ENCODE data around the gene DARS2. TPM values are rescaled to one million over a fixed set of nuclear protein-coding genes. Genes with fewer than 3 reads are reported as not detected.

The DARS2 gene
- total RNA-seq, 1 experiment from 2014 or later, result 25.6 TPM

DNA sequence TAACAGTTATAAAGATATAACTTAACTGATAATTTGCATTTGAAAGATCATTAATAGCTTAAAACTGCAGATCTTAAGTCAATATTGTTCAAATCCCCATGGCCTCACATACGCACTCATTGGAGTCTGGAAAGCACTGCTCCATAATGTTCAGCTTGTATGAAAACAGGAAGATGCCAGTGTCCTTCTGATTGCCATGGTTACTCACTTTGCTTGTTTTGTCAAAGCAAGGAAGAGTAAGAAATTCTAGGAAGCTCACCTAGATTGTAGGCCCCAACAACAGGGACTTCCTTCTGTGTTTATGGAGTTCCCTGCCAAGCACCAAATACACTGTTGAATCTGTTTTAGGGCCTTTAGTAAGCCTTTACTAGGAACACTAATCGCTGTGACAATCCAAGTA, 32.4 kb downstream of the DARS2 start:
- H3K79me2 ChIP-seq (ENCODE audit: insufficient read depth, low read length), result no peaks in the 10 kb centered on the region
- intact Hi-C loops (cut with micrococcal nuclease), result no loop called here
- no peak overlapping the region for H2AFZ ChIP-seq (ENCODE audit: low read depth, low read length, poor library complexity, severe bottlenecking)
- no peaks in the 10 kb centered on the region; the same call in 1 of the 2 replicates for H4K20me1 ChIP-seq (ENCODE audit: insufficient read depth)
- peaks cover 3 to 14% of the 10 kb centered on the region in 2 experiments; a peak in 2 of 4 replicates for H3K36me3 ChIP-seq (ENCODE audit: control insufficient read depth in 1 of 2, insufficient read depth in 2 of 2, low read length in 2 of 2)
- ATAC-seq (no peak), DNase-seq (ENCODE audit: low read depth, low spot score) (no peak)
- H3K27me3 ChIP-seq (ENCODE audit: insufficient read depth, low read length), result no peaks in the 10 kb centered on the region
- H3K4me1 ChIP-seq (ENCODE audit: control insufficient read depth in 1 of 2, insufficient read depth in 2 of 2, low read length in 2 of 2), result no peaks in the 10 kb centered on the region
- no TSS peak for BruUV-seq (replicated peaks)
- H3K9me2 ChIP-seq (ENCODE audit: insufficient read depth), result no peaks in the 10 kb centered on the region
- H3K27ac ChIP-seq (ENCODE audit: low read depth, low read length), result no peak overlapping the region
- TF ChIP-seq POLR2AphosphoS5 (IDR thresholded peaks at IDR 0.05; ENCODE audit: low read depth, low read length) (no peak), POLR2A (IDR thresholded peaks at IDR 0.05; ENCODE audit: borderline replicate concordance, extremely low read depth, insufficient read depth, insufficient read length) (no peak), RAD21 (IDR thresholded peaks at IDR 0.05; ENCODE audit: low read depth) (no peak), CEBPB (IDR thresholded peaks at IDR 0.05; ENCODE audit: low read depth) (no peak), SRF (IDR thresholded peaks at IDR 0.05; ENCODE audit: low read depth) (no peak), JUND (IDR thresholded peaks at IDR 0.05) (no peak), SIN3A (IDR thresholded peaks at IDR 0.05; ENCODE audit: low read depth) (no peak), ELF1 (IDR thresholded peaks at IDR 0.05; ENCODE audit: borderline replicate concordance, low read depth) (no peak)
- TF ChIP-seq, protein P1, sequence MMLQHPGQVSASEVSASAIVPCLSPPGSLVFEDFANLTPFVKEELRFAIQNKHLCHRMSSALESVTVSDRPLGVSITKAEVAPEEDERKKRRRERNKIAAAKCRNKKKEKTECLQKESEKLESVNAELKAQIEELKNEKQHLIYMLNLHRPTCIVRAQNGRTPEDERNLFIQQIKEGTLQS (IDR thresholded peaks at IDR 0.05), result no peak
- TF ChIP-seq, protein P2, sequence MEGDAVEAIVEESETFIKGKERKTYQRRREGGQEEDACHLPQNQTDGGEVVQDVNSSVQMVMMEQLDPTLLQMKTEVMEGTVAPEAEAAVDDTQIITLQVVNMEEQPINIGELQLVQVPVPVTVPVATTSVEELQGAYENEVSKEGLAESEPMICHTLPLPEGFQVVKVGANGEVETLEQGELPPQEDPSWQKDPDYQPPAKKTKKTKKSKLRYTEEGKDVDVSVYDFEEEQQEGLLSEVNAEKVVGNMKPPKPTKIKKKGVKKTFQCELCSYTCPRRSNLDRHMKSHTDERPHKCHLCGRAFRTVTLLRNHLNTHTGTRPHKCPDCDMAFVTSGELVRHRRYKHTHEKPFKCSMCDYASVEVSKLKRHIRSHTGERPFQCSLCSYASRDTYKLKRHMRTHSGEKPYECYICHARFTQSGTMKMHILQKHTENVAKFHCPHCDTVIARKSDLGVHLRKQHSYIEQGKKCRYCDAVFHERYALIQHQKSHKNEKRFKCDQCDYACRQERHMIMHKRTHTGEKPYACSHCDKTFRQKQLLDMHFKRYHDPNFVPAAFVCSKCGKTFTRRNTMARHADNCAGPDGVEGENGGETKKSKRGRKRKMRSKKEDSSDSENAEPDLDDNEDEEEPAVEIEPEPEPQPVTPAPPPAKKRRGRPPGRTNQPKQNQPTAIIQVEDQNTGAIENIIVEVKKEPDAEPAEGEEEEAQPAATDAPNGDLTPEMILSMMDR (IDR thresholded peaks at IDR 0.05 in 2 of 3, conservative IDR thresholded peaks at IDR 0.05 in 1 of 3; ENCODE audit: borderline replicate concordance in 1 of 3, insufficient read depth in 1 of 3, low read depth in 2 of 3, low read length in 2 of 3), result no peak
- TF ChIP-seq, protein P3, sequence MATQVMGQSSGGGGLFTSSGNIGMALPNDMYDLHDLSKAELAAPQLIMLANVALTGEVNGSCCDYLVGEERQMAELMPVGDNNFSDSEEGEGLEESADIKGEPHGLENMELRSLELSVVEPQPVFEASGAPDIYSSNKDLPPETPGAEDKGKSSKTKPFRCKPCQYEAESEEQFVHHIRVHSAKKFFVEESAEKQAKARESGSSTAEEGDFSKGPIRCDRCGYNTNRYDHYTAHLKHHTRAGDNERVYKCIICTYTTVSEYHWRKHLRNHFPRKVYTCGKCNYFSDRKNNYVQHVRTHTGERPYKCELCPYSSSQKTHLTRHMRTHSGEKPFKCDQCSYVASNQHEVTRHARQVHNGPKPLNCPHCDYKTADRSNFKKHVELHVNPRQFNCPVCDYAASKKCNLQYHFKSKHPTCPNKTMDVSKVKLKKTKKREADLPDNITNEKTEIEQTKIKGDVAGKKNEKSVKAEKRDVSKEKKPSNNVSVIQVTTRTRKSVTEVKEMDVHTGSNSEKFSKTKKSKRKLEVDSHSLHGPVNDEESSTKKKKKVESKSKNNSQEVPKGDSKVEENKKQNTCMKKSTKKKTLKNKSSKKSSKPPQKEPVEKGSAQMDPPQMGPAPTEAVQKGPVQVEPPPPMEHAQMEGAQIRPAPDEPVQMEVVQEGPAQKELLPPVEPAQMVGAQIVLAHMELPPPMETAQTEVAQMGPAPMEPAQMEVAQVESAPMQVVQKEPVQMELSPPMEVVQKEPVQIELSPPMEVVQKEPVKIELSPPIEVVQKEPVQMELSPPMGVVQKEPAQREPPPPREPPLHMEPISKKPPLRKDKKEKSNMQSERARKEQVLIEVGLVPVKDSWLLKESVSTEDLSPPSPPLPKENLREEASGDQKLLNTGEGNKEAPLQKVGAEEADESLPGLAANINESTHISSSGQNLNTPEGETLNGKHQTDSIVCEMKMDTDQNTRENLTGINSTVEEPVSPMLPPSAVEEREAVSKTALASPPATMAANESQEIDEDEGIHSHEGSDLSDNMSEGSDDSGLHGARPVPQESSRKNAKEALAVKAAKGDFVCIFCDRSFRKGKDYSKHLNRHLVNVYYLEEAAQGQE (IDR thresholded peaks at IDR 0.05; ENCODE audit: low read depth), result no peak
- H3K4me2 ChIP-seq (ENCODE audit: low read length), result no peak overlapping the region
- ChIA-PET CTCF (no interaction called here), RAD21 (ENCODE audit: low non-redundant PET in 1 of 2, low total read pairs in 2 of 2, uncharacterized antibody in 2 of 2, unreplicated experiment in 2 of 2) (no interaction called here), POLR2A (interaction anchor here (0.7 to 1.6 kb wide), 2 partner anchors 10 to 11 kb away, joined by 3 to 6 read pairs; partner anchors contain the start of genes GAS5 and ZBTB37)
- no peaks in the 10 kb centered on the region for H3K9me3 ChIP-seq (ENCODE audit: control insufficient read depth in 1 of 2, insufficient read depth in 1 of 2, low read depth in 1 of 2, low read length in 2 of 2)
- no peak overlapping the region for H3K9ac ChIP-seq (ENCODE audit: low read length)
- H3K4me3 ChIP-seq (replicated peaks in 1 of 2; ENCODE audit: low read depth in 1 of 2, low read length in 2 of 2), result no peak overlapping the region

Measured in HCT116 (cell line).